HG03045 (cell line): ENCODE measurements around the gene VCL.
"Not testable (repeated sequence)": the region's sequence is repeated elsewhere in the genome, so short reads cannot be mapped to it uniquely, and the experiment has no call there.

Source experiments
- ATAC-seq: cut with Tn5 transposase; IDR thresholded peaks from one replicate; pipeline ENCODE4 v1.9.1; 2021; ENCODE audit warnings: mild to moderate bottlenecking, moderate library complexity; ENCODE audit not compliant: unreplicated experiment

Gene VCL

GRCh38 chr10:73997787-73998622, at the start of gene VCL:
Gene VCL (plus strand): TSS chr10:73998116. CDS start chr10:73998208, 92 bp downstream.
- ATAC-seq: peak; percentile 97

- ATAC-seq: no peak
These were observed 48.8 kb upstream of the VCL start for GRCh38 chr10:73948947-73949633.

GRCh38 chr10:73950155-73950948, 47.6 kb upstream of the VCL start:
- no peak for ATAC-seq

GRCh38 chr10:73953665-73954064, 44.3 kb upstream of the VCL start:
- no peak for ATAC-seq

- ATAC-seq: no peak
These were observed 43.2 kb upstream of the VCL start for GRCh38 chr10:73954737-73955136.

- ATAC-seq: no peak
These were observed 42.2 kb upstream of the VCL start for GRCh38 chr10:73955719-73956118.

GRCh38 chr10:73956476-73957359, 41.2 kb upstream of the VCL start:
- peak; percentile 36 for ATAC-seq

GRCh38 chr10:73959484-73960243, 38.3 kb upstream of the VCL start:
- peak; percentile 43 for ATAC-seq

- no peak for ATAC-seq
These were observed 35.5 kb upstream of the VCL start for GRCh38 chr10:73962386-73962785.

GRCh38 chr10:73963533-73963932, 34.4 kb upstream of the VCL start:
- ATAC-seq: not testable (repeated sequence)

- no peak for ATAC-seq
These were observed 33.2 kb upstream of the VCL start for GRCh38 chr10:73964743-73965142.

- not testable (repeated sequence) for ATAC-seq
These were observed 32.5 kb upstream of the VCL start for GRCh38 chr10:73965267-73965889.

- no peak for ATAC-seq
These were observed 31.8 kb upstream of the VCL start for GRCh38 chr10:73965890-73966768.

GRCh38 chr10:73967022-73967429, 30.9 kb upstream of the VCL start:
- ATAC-seq: no peak

- ATAC-seq: no peak
These were observed 30.4 kb upstream of the VCL start for GRCh38 chr10:73967544-73967943.

- no peak for ATAC-seq
These were observed 29.8 kb upstream of the VCL start for GRCh38 chr10:73968098-73968521.

GRCh38 chr10:73969224-73969841, 28.6 kb upstream of the VCL start:
- no peak for ATAC-seq

GRCh38 chr10:73970845-73971244, 27.1 kb upstream of the VCL start:
- ATAC-seq: no peak
